ENCODE results near the gene CCDC85B. TPM values are rescaled to one million over a fixed set of nuclear protein-coding genes. Genes with fewer than 3 reads are reported as not detected.
A peak's percentile ranks its signal among the peaks of the same experiment; 100 is the strongest.

Gene CCDC85B
- total and polyA plus RNA-seq, 2 of the 13 experiments (the other 11 are each of a cell fraction or from before 2014, with no cell fraction given) = 8.2 to 19.5 TPM

DNA sequence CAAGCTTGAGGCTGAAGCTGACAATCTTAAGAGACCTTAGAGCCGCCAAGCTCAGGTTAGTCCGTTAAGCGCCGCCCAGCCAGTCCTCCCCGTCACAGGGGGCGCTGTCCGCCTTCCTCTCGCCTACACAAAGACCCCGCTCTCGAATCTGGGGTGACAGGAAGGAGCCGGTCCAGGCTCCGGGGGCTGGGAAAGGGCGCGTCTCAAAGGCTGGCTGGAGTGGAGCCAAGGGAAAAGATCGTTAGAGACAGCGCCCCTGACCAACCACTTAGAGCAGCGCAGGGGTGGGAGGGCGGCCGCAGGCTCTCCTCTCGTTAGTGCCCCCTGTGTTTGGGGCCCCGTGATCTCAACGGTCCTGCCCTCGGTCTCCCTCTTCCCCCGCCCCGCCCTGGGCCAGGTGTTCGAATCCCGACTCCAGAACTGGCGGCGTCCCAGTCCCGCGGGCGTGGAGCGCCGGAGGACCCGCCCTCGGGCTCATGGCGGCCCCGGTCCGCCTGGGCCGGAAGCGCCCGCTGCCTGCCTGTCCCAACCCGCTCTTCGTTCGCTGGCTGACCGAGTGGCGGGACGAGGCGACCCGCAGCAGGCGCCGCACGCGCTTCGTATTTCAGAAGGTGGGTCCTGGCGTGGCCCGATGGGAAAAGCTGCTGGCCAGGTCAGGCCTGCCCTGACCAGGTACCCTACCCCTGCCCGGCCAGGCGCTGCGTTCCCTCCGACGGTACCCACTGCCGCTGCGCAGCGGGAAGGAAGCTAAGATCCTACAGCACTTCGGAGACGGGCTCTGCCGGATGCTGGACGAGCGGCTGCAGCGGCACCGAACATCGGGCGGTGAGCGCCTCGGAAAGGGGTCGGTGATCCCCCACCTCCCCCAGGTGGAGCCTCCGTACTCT lies 30.0 kb upstream of the CCDC85B start, which contains the start of gene MUS81 (continued):
- TF ChIP-seq, protein P1, sequence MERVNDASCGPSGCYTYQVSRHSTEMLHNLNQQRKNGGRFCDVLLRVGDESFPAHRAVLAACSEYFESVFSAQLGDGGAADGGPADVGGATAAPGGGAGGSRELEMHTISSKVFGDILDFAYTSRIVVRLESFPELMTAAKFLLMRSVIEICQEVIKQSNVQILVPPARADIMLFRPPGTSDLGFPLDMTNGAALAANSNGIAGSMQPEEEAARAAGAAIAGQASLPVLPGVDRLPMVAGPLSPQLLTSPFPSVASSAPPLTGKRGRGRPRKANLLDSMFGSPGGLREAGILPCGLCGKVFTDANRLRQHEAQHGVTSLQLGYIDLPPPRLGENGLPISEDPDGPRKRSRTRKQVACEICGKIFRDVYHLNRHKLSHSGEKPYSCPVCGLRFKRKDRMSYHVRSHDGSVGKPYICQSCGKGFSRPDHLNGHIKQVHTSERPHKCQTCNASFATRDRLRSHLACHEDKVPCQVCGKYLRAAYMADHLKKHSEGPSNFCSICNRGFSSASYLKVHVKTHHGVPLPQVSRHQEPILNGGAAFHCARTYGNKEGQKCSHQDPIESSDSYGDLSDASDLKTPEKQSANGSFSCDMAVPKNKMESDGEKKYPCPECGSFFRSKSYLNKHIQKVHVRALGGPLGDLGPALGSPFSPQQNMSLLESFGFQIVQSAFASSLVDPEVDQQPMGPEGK (CRISPR knock-in tag; IDR thresholded peaks at IDR 0.05) = peak; percentile 89
- TF ChIP-seq ZNF879 (CRISPR knock-in tag; IDR thresholded peaks at IDR 0.05) = no peak
- no peak for TF ChIP-seq ZNF577 (CRISPR knock-in tag; IDR thresholded peaks at IDR 0.05; ENCODE audit: borderline replicate concordance, low read depth)
- TF ChIP-seq, protein P2, sequence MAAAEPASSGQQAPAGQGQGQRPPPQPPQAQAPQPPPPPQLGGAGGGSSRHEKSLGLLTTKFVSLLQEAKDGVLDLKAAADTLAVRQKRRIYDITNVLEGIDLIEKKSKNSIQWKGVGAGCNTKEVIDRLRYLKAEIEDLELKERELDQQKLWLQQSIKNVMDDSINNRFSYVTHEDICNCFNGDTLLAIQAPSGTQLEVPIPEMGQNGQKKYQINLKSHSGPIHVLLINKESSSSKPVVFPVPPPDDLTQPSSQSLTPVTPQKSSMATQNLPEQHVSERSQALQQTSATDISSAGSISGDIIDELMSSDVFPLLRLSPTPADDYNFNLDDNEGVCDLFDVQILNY (CRISPR knock-in tag; conservative IDR thresholded peaks at IDR 0.05) = no peak
- TF ChIP-seq TRIM24 (CRISPR knock-in tag; IDR thresholded peaks at IDR 0.05) = no peak
- TF ChIP-seq THYN1 (CRISPR knock-in tag; IDR thresholded peaks at IDR 0.05; ENCODE audit: borderline replicate concordance, low read depth) = no peak
- peak; percentile 22; the same call in 1 of the 2 replicates for TF ChIP-seq ZBTB38 (CRISPR knock-in tag; IDR thresholded peaks at IDR 0.05)
- TF ChIP-seq TEAD3 (CRISPR knock-in tag; optimal IDR thresholded peaks at IDR 0.05; ENCODE audit: borderline replicate concordance) = peak; percentile 29
- TF ChIP-seq, protein P3, sequence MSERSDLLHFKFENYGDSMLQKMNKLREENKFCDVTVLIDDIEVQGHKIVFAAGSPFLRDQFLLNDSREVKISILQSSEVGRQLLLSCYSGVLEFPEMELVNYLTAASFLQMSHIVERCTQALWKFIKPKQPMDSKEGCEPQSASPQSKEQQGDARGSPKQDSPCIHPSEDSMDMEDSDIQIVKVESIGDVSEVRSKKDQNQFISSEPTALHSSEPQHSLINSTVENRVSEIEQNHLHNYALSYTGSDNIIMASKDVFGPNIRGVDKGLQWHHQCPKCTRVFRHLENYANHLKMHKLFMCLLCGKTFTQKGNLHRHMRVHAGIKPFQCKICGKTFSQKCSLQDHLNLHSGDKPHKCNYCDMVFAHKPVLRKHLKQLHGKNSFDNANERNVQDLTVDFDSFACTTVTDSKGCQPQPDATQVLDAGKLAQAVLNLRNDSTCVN (CRISPR knock-in tag; IDR thresholded peaks at IDR 0.05; ENCODE audit: borderline replicate concordance) = no peak
- TF ChIP-seq, protein P4, sequence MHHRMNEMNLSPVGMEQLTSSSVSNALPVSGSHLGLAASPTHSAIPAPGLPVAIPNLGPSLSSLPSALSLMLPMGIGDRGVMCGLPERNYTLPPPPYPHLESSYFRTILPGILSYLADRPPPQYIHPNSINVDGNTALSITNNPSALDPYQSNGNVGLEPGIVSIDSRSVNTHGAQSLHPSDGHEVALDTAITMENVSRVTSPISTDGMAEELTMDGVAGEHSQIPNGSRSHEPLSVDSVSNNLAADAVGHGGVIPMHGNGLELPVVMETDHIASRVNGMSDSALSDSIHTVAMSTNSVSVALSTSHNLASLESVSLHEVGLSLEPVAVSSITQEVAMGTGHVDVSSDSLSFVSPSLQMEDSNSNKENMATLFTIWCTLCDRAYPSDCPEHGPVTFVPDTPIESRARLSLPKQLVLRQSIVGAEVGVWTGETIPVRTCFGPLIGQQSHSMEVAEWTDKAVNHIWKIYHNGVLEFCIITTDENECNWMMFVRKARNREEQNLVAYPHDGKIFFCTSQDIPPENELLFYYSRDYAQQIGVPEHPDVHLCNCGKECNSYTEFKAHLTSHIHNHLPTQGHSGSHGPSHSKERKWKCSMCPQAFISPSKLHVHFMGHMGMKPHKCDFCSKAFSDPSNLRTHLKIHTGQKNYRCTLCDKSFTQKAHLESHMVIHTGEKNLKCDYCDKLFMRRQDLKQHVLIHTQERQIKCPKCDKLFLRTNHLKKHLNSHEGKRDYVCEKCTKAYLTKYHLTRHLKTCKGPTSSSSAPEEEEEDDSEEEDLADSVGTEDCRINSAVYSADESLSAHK (CRISPR knock-in tag; IDR thresholded peaks at IDR 0.05; ENCODE audit: borderline replicate concordance) = no peak
- TF ChIP-seq HES4 (CRISPR knock-in tag; IDR thresholded peaks at IDR 0.05; ENCODE audit: borderline replicate concordance) = peak; percentile 68
- TF ChIP-seq, protein P5, sequence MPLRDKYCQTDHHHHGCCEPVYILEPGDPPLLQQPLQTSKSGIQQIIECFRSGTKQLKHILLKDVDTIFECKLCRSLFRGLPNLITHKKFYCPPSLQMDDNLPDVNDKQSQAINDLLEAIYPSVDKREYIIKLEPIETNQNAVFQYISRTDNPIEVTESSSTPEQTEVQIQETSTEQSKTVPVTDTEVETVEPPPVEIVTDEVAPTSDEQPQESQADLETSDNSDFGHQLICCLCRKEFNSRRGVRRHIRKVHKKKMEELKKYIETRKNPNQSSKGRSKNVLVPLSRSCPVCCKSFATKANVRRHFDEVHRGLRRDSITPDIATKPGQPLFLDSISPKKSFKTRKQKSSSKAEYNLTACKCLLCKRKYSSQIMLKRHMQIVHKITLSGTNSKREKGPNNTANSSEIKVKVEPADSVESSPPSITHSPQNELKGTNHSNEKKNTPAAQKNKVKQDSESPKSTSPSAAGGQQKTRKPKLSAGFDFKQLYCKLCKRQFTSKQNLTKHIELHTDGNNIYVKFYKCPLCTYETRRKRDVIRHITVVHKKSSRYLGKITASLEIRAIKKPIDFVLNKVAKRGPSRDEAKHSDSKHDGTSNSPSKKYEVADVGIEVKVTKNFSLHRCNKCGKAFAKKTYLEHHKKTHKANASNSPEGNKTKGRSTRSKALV (CRISPR knock-in tag; IDR thresholded peaks at IDR 0.05) = peak; percentile 77
- no peak for TF ChIP-seq TBX3 (IDR thresholded peaks at IDR 0.05; ENCODE audit: borderline replicate concordance)
- TF ChIP-seq ARNT (IDR thresholded peaks at IDR 0.05) = no peak
- TF ChIP-seq IKZF4 (CRISPR knock-in tag; IDR thresholded peaks at IDR 0.05; ENCODE audit: borderline replicate concordance, low read depth, not compliant biosample characterization) = no peak
- TF ChIP-seq, protein P6, sequence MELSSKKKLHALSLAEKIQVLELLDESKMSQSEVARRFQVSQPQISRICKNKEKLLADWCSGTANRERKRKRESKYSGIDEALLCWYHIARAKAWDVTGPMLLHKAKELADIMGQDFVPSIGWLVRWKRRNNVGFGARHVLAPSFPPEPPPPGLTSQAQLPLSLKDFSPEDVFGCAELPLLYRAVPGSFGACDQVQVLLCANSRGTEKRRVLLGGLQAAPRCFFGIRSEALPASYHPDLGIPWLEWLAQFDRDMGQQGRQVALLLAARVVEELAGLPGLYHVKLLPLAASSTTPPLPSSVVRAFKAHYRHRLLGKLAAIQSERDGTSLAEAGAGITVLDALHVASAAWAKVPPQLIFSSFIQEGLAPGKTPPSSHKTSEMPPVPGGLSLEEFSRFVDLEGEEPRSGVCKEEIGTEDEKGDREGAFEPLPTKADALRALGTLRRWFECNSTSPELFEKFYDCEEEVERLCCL (CRISPR knock-in tag; IDR thresholded peaks at IDR 0.05; ENCODE audit: borderline replicate concordance) = no peak

Data from HepG2 (cell line).